HL-60 (cell line): ENCODE results near the gene NFYC.

Experiments used
- SPI1 ChIP-seq: IDR thresholded peaks from 2 replicates; pipeline ENCODE4 v1.6.1; 2012; ENCODE audit warnings: low read depth, mild to moderate bottlenecking, borderline replicate concordance
- TF ChIP-seq, protein P1 (sequence below): IDR thresholded peaks from one replicate; pipeline ENCODE4 v1.5.1; 2011; ENCODE audit warnings: low read length, control low read depth, inconsistent platforms; ENCODE audit not compliant: insufficient read depth
- TF ChIP-seq, protein P2 (sequence below): IDR thresholded peaks from 2 replicates; pipeline ENCODE4 v1.6.1; 2012; ENCODE audit warnings: low read depth; ENCODE audit not compliant: insufficient replicate concordance

DNA sequence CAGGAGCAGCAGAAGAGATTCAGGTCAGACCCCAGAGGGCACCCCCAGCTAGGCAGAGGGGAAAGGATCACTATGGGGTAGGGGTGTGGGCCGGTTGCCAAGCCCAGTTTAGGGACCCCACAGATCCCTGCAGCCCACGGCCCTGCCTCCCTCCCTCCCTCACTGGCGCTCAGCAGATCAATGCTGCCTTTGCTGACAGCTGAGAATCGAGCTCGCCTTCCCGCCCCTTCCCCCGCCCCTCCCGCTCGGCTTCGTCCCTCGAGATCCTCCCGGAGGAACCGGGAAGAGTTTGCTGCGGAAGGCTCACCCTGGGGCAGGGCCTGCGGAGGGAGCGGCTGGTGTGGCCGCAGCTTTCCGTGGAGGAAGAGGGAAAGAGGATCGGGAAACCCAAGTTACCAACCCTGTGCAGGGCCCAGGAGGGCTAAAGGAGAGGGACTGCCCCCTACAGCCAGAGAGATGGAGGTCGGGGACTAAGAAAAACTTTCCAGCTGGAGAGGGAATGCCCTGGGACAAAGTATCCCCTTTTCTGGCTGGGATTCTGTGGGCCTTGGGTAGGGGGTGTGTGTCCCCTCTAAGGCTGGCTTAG, 91.0 kb downstream of the NFYC start:
- TF ChIP-seq, protein P1, sequence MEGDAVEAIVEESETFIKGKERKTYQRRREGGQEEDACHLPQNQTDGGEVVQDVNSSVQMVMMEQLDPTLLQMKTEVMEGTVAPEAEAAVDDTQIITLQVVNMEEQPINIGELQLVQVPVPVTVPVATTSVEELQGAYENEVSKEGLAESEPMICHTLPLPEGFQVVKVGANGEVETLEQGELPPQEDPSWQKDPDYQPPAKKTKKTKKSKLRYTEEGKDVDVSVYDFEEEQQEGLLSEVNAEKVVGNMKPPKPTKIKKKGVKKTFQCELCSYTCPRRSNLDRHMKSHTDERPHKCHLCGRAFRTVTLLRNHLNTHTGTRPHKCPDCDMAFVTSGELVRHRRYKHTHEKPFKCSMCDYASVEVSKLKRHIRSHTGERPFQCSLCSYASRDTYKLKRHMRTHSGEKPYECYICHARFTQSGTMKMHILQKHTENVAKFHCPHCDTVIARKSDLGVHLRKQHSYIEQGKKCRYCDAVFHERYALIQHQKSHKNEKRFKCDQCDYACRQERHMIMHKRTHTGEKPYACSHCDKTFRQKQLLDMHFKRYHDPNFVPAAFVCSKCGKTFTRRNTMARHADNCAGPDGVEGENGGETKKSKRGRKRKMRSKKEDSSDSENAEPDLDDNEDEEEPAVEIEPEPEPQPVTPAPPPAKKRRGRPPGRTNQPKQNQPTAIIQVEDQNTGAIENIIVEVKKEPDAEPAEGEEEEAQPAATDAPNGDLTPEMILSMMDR: no peak
- TF ChIP-seq, protein P2, sequence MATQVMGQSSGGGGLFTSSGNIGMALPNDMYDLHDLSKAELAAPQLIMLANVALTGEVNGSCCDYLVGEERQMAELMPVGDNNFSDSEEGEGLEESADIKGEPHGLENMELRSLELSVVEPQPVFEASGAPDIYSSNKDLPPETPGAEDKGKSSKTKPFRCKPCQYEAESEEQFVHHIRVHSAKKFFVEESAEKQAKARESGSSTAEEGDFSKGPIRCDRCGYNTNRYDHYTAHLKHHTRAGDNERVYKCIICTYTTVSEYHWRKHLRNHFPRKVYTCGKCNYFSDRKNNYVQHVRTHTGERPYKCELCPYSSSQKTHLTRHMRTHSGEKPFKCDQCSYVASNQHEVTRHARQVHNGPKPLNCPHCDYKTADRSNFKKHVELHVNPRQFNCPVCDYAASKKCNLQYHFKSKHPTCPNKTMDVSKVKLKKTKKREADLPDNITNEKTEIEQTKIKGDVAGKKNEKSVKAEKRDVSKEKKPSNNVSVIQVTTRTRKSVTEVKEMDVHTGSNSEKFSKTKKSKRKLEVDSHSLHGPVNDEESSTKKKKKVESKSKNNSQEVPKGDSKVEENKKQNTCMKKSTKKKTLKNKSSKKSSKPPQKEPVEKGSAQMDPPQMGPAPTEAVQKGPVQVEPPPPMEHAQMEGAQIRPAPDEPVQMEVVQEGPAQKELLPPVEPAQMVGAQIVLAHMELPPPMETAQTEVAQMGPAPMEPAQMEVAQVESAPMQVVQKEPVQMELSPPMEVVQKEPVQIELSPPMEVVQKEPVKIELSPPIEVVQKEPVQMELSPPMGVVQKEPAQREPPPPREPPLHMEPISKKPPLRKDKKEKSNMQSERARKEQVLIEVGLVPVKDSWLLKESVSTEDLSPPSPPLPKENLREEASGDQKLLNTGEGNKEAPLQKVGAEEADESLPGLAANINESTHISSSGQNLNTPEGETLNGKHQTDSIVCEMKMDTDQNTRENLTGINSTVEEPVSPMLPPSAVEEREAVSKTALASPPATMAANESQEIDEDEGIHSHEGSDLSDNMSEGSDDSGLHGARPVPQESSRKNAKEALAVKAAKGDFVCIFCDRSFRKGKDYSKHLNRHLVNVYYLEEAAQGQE: no peak
- TF ChIP-seq SPI1: no peak
